HG02973 (cell line): ENCODE results near the gene RFTN1.
"Not testable (repeated sequence)": the region's sequence is repeated elsewhere in the genome, so short reads cannot be mapped to it uniquely, and the experiment has no call there.

Experiments
- ATAC-seq: cut with Tn5 transposase; IDR thresholded peaks from one replicate; pipeline ENCODE4 v1.9.1; 2021; ENCODE audit warnings: moderate library complexity; ENCODE audit not compliant: unreplicated experiment

Gene RFTN1

DNA sequence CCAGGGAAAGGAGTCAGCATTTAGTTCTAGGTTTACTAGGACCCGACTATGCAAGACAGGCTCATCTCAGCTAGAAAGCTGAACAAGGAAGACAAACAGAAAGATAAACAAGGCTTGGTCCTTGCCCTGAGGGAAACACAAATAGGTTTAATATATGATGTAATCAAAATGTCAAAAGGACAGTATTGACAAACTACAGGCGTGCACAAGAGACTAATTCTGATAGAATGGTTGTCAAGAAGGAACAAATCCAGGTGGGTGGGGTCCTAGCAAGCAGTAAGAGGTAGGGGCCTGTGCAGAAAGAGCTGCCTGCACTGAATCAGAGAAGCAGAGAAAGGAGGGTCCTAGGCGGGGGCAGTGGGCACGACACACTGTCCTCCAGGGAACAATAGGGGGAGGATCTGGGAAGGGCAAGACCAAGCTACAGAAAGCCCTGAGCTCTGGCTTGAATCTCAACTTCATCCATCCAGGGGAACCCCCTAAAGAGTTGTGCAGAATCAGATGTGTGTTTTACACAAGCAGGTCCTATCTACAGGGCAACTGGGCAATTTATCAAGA is 23.4 kb downstream of the RFTN1 start:
- ATAC-seq = no peak

DNA sequence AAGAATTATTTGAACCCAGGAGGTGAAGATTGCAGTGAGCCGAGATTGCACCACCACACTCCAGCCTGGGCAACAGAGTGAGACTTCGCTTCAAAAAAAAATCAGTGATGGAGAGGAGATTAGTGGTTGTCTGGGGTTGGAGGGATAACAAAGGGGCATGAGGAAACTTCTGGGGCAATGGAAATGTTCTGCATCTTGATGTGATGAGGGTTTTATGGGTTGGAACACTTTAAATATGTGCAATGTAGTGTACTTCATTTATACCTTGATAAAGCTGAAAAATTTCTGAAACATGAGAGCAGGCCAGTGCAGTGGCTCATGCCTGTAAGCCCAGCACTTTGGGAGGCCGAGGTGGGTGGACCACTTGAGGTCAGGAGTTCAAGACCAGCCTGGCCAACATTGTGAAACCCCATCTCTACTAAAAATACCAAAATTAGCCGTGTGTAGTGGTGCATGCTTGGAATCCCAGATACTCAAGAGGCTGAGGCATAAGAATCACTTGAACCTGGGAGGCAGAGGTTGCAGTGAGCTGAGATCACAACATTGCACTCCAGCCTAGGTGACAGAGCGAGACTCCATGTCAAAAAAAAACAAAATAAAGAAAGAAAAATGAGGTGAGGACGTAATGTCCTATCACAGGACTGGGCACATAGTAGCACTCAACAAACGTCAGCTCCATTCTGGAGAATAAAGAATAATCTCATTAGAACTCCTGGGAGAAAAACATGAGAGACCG is 24.0 kb downstream of the RFTN1 start:
- not testable (repeated sequence) for ATAC-seq

- ATAC-seq = no peak
Measured at GRCh38 chr3:16488637-16489036, 24.9 kb downstream of the RFTN1 start.

- no peak for ATAC-seq
Measured at GRCh38 chr3:16487511-16488175, 25.9 kb downstream of the RFTN1 start.

DNA sequence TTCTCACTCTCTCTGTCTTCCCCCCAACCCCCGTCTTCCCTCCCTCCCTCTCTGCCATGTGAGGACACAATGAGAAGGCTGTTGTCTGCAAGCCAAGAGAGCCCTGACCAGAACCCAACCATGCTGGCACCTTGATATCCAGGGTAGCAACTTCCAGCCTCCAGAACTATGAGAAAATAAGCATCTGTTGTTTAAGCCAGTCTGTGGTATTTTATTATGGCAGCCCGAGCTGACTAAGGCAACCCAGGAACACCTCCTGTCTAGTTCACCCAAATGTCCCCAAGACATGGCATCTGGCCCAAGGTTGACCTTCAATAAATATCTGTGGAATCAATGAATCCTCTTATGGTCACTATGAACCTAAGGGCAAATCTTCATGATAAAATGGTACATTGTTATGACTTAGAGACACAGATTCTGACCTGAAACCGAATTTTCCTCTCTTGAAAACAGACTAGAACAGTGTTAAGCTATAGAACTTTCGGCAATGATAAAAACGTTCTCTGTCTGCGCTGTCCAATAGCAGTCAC is 26.5 kb downstream of the RFTN1 start:
- no peak for ATAC-seq

GRCh38 chr3:16486201-16486600 is 27.3 kb downstream of the RFTN1 start:
- no peak for ATAC-seq

DNA sequence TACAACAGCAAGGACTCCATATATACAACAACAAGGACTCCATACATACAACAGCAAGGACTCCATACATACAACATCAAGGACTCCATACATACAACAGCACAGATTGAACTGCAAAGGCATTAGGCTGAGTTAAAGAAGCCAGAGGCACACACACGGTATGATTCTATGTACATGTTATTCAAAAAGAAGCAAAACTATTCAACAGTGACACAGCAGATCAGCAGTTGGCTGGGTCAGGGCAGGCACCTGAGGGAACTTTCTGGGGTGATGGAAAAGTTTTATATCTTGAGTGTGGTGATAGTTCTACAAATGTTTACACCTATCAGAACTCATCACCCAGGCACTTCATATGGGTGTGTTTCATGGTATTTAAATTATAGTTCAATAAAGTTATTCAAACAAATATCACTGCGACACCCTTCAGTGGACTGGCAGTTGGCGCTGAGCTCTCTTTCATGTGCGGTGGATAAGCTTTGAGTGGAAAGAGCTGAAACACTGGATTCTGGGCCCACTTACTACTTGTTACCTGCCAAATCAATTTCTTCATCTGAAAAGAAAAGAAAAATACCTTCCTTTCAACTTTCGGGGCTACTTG is 28.0 kb downstream of the RFTN1 start:
- no peak for ATAC-seq

DNA sequence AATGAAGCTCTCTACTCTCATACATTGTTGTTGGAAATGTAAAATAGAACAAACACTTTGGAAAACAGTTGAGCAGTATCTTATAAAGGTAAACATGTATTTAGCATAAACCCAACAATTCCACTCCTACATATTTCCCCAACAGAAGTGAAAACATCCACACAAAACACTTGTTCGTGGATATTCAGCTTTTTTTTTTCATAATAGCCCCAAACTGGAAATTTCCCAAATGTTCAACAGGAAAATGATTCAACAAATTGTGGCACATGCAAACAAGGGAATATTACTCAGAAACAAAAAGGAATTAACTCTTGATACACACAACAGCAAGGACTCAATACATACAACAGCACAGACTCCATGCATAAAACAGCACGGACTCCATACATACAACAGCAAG is 28.5 kb downstream of the RFTN1 start:
- no peak for ATAC-seq

DNA sequence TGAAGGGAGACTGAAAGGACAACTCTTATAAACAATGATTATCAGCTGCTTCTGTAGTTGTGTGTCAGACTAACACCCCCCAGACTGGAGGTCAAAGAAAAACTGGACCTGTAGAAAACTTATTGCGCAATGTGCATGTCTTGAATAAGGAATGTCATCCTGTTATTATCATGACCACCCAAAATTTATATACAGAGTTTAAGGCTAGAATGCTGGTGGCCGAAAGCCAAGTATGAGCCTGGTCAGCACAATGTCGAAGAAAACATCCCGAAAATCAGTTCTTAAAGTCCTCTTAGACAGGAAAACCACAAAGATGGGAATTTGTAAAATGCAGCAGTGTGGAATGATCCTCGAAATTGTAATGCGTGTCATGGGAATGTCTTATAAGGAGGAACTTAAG is 29.3 kb downstream of the RFTN1 start:
- ATAC-seq = no peak

GRCh38 chr3:16482770-16483531 is 30.5 kb downstream of the RFTN1 start:
- ATAC-seq = peak; percentile 48

DNA sequence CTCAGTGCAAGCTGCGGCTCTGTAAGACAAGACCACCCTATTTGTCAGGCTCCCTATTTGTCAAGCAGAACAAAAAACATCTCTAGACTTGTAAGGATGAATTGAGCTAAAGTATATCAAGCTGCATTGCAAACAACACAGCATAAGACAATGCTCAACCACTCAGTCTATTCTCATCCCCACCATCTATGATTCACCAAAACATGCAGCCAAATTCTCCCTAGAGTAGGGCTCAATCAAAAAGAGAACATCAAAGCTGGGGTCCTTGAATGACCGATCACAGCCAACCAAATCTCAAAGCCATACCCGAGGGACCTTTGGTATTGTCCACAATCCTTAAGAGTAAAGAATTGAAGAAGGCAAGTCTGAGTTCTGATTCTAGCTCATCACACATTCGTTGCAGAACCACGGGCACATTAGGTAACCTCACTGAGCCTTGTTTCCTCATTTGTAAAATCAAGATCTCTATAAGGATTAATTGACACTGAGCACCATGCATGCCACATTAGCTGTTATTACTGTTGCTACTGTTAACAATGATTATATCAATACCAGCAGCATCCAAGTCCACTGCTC is 31.2 kb downstream of the RFTN1 start:
- peak; percentile 19 for ATAC-seq

- no peak for ATAC-seq
Measured at GRCh38 chr3:16481546-16481897, 32.0 kb downstream of the RFTN1 start.

GRCh38 chr3:16480861-16481545 is 32.5 kb downstream of the RFTN1 start:
- no peak for ATAC-seq

DNA sequence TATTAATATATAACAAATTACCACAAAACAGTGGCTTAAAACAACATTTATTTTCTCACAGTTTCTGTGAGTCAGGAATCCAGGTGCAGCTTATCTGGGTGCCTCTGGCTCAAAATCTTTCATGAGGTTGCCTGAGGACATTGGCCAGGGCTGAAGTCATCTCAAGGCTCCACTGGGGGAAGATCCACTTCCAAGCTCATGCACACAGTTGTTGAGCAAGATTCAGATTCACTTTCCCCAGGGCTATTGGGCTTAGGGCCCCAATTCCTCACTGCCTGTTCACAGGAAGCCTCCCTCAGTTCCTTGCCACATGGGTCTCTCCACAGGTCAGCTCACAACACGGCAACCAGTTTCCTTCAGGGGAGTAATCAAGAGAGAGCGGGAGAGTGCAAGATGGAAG is 35.0 kb downstream of the RFTN1 start:
- ATAC-seq = no peak

DNA sequence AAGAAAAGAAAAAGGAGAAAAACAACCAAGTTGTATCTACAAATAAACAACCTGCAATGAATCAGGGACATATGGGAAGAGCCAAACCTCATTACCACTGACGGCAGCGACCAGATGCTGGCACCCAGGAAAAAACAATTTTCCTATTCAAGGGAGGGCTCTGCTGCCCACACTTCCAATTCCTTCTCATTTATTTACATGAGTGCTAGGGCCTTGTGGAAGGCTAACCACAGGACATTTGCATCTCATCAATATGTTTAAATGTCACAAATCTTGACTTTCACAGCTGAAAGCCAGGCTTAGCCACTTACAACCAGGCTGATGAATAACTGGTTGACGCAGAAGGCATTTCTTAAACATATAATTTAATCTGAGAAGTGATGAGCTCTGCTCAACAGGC is 36.0 kb downstream of the RFTN1 start:
- no peak for ATAC-seq

GRCh38 chr3:16477056-16477455 is 36.4 kb downstream of the RFTN1 start:
- ATAC-seq = no peak

GRCh38 chr3:16476636-16477035 is 36.9 kb downstream of the RFTN1 start:
- no peak for ATAC-seq

DNA sequence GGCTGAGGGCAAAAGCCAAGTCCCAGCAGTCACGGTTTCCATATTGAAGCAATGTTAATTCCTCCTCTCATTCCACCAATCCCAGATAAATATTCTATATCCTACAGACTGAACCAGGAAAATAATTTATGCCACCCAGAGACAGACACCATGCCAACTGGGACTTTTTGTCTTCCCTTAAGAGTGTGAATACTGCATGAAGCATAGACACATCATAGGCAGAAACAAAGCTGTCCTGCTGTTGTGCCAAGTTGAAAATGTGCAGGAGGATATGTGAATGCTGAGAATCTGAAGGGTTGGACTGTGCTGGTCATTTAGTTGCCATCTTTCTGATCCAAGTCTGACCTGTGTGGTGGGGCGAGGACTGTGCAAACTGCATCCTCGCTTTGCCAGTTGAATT is 37.7 kb downstream of the RFTN1 start:
- ATAC-seq = no peak

GRCh38 chr3:16474920-16475319 is 38.6 kb downstream of the RFTN1 start:
- ATAC-seq = no peak

DNA sequence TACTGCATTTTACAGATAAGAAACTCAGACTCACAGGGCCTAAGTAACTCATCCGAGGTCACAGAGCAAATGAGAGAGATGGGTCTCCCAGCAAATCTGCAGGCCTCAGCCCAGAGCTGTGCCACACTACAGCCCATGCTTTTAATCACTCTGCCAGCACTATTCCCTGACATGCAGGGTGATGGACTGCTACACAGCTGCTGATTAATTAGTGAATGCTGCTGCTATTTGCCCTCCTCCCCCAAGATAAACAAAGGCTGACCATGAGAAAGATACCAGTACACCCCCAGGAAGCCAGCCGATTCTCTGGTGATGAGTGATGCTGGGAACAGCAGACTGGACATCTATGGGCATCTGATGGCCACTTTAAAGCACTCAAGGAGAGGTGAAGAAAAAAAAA is 39.3 kb downstream of the RFTN1 start:
- no peak for ATAC-seq
